ENCODE data around the gene PPP1R2C. TPM values are rescaled to one million over a fixed set of nuclear protein-coding genes. Genes with fewer than 3 reads are reported as not detected.

Gene PPP1R2C
- total and polyA plus RNA-seq, 2 of the 8 experiments (the other 6 are each of a cell fraction or from before 2014, with no cell fraction given) = not detected

GRCh38 chrX:42755815-42756214 lies 22.1 kb downstream of the PPP1R2C start:
- no peak for DNase-seq (ENCODE audit: low read depth in 1 of 2, low spot score in 2 of 2)
- Histone ChIP-seq H3K9ac (replicated peaks in 1 of 4; ENCODE audit: extremely low read depth in 1 of 4, low read depth in 3 of 4, low read length in 3 of 4) (no peak overlapping the region), H4K91ac (replicated peaks; ENCODE audit: insufficient read length, low read length) (no peak overlapping the region), H3K4me1 (replicated peaks in 1 of 4; ENCODE audit: control insufficient read depth in 3 of 4, insufficient read depth in 4 of 4, low read length in 3 of 4) (peaks cover 0 to 3% (median 0%) of the 10 kb centered on the region in 4 experiments; a peak in 2 of 7 replicates), H2BK15ac (ENCODE audit: low read length) (no peak overlapping the region), H2BK20ac (ENCODE audit: low read length) (no peak overlapping the region), H2AK5ac (ENCODE audit: low read depth, low read length) (no peak overlapping the region), H3K56ac (replicated peaks; ENCODE audit: insufficient read length, low read depth, low read length) (no peak overlapping the region), H3K36me3 (ENCODE audit: control insufficient read depth in 2 of 4, insufficient read depth in 4 of 4, low read length in 3 of 4) (no peaks in the 10 kb centered on the region), H3K27me3 (replicated peaks in 1 of 4; ENCODE audit: control insufficient read depth in 3 of 4, extremely low read depth in 1 of 4, insufficient read depth in 3 of 4, low read length in 3 of 4) (no peaks in the 10 kb centered on the region), H3K79me2 (ENCODE audit: control insufficient read depth in 1 of 2, insufficient read depth in 2 of 2, low read length in 2 of 2) (no peaks in the 10 kb centered on the region), H3K14ac (ENCODE audit: insufficient read length) (no peak overlapping the region), H2BK120ac (replicated peaks; ENCODE audit: low read depth, low read length) (no peak overlapping the region), H4K5ac (ENCODE audit: insufficient read length, low read depth, low read length) (no peak overlapping the region), H3K4me3 (ENCODE audit: extremely low read depth in 1 of 4, insufficient read depth in 2 of 4, low read depth in 3 of 4, low read length in 4 of 4) (no peak overlapping the region), H3K23ac (ENCODE audit: insufficient read length) (no peak overlapping the region), H3K27ac (ENCODE audit: low read depth, low read length) (no peak overlapping the region), H3K18ac (ENCODE audit: extremely low read depth, low read length) (no peak overlapping the region), H3K4ac (replicated peaks; ENCODE audit: insufficient read length, low read depth, low read length) (no peak overlapping the region), H2BK5ac (ENCODE audit: low read depth, low read length) (no peak overlapping the region), H2AFZ (ENCODE audit: low read length) (no peak overlapping the region), H4K8ac (ENCODE audit: extremely low read depth, insufficient read depth, low read length) (no peak overlapping the region), H4K20me1 (replicated peaks in 1 of 2; ENCODE audit: control insufficient read depth in 1 of 2, insufficient read depth in 2 of 2, low read length in 2 of 2) (no peaks in the 10 kb centered on the region), H3K4me2 (ENCODE audit: insufficient read depth in 1 of 2, low read depth in 2 of 2, low read length in 2 of 2) (no peak overlapping the region), H3K9me3 (ENCODE audit: insufficient read depth in 2 of 2, low read depth in 1 of 2, low read length in 1 of 2) (no peaks in the 10 kb centered on the region), H2BK12ac (ENCODE audit: low read depth, low read length) (no peak overlapping the region), H3K79me1 (ENCODE audit: low read depth, low read length) (no peaks in the 10 kb centered on the region), H3K23me2 (ENCODE audit: low read depth, low read length) (no peaks in the 10 kb centered on the region)
- no peak for FAIRE-seq
- ChIA-PET CTCF (ENCODE audit: partially characterized antibody) (no interaction called here), POLR2A (ENCODE audit: partially characterized antibody) (no interaction called here)
- WGBS, 2 experiments (ENCODE audit: extremely low coverage in 1 of 2, insufficient coverage in 1 of 2, insufficient read length in 1 of 2, insufficient replicate concordance in 2 of 2, low coverage in 1 of 2, low lambda C conversion rate in 2 of 2, missing lambda C conversion rate in 1 of 2) = 91% methylated on average over 6 of the region's 6 CpGs; no CpG with 5 or more reads in 1 of the 2 experiments
- TF ChIP-seq TBP (IDR thresholded peaks at IDR 0.05; ENCODE audit: low read depth, low read length) = no peak
- no peak for TF ChIP-seq HDAC2 (IDR thresholded peaks at IDR 0.05; ENCODE audit: borderline replicate concordance in 1 of 2, low read depth in 2 of 2, low read length in 2 of 2)
- TF ChIP-seq KDM5A (IDR thresholded peaks at IDR 0.05; ENCODE audit: low read length) = no peak
- TF ChIP-seq SP4 (IDR thresholded peaks at IDR 0.05; ENCODE audit: low read length) = no peak
- TF ChIP-seq MAX (IDR thresholded peaks at IDR 0.05) = no peak
- no peak for TF ChIP-seq ZNF274 (IDR thresholded peaks at IDR 0.05; ENCODE audit: borderline replicate concordance, extremely low read depth, low read length)
- no peak for TF ChIP-seq EP300 (IDR thresholded peaks at IDR 0.05; ENCODE audit: borderline replicate concordance in 1 of 2, low read depth in 2 of 2, low read length in 2 of 2)
- no peak for TF ChIP-seq EGR1 (IDR thresholded peaks at IDR 0.05; ENCODE audit: borderline replicate concordance, low read depth, low read length)
- TF ChIP-seq TEAD4 (IDR thresholded peaks at IDR 0.05; ENCODE audit: low read depth, low read length) = no peak
- TF ChIP-seq NRF1 (IDR thresholded peaks at IDR 0.05; ENCODE audit: low read depth, low read length) = no peak
- no peak for TF ChIP-seq USF2 (IDR thresholded peaks at IDR 0.05; ENCODE audit: low read length)
- TF ChIP-seq KDM4A (IDR thresholded peaks at IDR 0.05; ENCODE audit: low read depth, low read length, severe bottlenecking) = no peak
- TF ChIP-seq SIRT6 (IDR thresholded peaks at IDR 0.05; ENCODE audit: low read length) = no peak
- TF ChIP-seq SRF (IDR thresholded peaks at IDR 0.05; ENCODE audit: low read depth, low read length) = no peak
